Measurements from ENCODE around the gene SLC7A5.

The SLC7A5 gene

GRCh38 chr16:87847785-87848675 lies 21.3 kb downstream of the SLC7A5 start:
- FAIRE-seq (no peak), DNase-seq (ENCODE audit: insufficient read length, low spot score) (no peak)
- TF ChIP-seq POLR2A (IDR thresholded peaks at IDR 0.05; ENCODE audit: low read depth, low read length) = no peak

GRCh38 chr16:87847467-87847784 lies 21.9 kb downstream of the SLC7A5 start:
- FAIRE-seq (no peak), DNase-seq (ENCODE audit: insufficient read length, low spot score) (no peak)
- TF ChIP-seq POLR2A (IDR thresholded peaks at IDR 0.05; ENCODE audit: low read depth, low read length) = no peak

- TF ChIP-seq POLR2A (IDR thresholded peaks at IDR 0.05; ENCODE audit: low read depth, low read length) = no peak
- FAIRE-seq (no peak), DNase-seq (ENCODE audit: insufficient read length, low spot score) (no peak)
Measured at GRCh38 chr16:87846705-87847466, 22.4 kb downstream of the SLC7A5 start.

- no peak for TF ChIP-seq POLR2A (IDR thresholded peaks at IDR 0.05; ENCODE audit: low read depth, low read length)
- no peak for DNase-seq (ENCODE audit: insufficient read length, low spot score)
Measured at GRCh38 chr16:87845807-87846619, 23.3 kb downstream of the SLC7A5 start.

GRCh38 chr16:87845213-87845612 lies 24.1 kb downstream of the SLC7A5 start:
- DNase-seq (ENCODE audit: insufficient read length, low spot score) (no peak), FAIRE-seq (no peak)
- no peak for TF ChIP-seq POLR2A (IDR thresholded peaks at IDR 0.05; ENCODE audit: low read depth, low read length)

More at GRCh38 chr16:87845807-87846619, 23.3 kb downstream of the SLC7A5 start:
- FAIRE-seq = no peak

GRCh38 chr16:87844809-87845208 lies 24.5 kb downstream of the SLC7A5 start:
- no peak for FAIRE-seq
- no peak for DNase-seq (ENCODE audit: insufficient read length, low spot score)
- no peak for TF ChIP-seq POLR2A (IDR thresholded peaks at IDR 0.05; ENCODE audit: low read depth, low read length)

- no peak for TF ChIP-seq POLR2A (IDR thresholded peaks at IDR 0.05; ENCODE audit: low read depth, low read length)
- DNase-seq (ENCODE audit: insufficient read length, low spot score) (no peak), FAIRE-seq (no peak)
Measured at GRCh38 chr16:87844120-87844733, 25.1 kb downstream of the SLC7A5 start.

- no peak for TF ChIP-seq POLR2A (IDR thresholded peaks at IDR 0.05; ENCODE audit: low read depth, low read length)
- DNase-seq (ENCODE audit: insufficient read length, low spot score) (no peak), FAIRE-seq (no peak)
Measured at GRCh38 chr16:87843678-87844105, 25.6 kb downstream of the SLC7A5 start.

- no peak for FAIRE-seq
- no peak for DNase-seq (ENCODE audit: insufficient read length, low spot score)
- no peak for TF ChIP-seq POLR2A (IDR thresholded peaks at IDR 0.05; ENCODE audit: low read depth, low read length)
Measured at GRCh38 chr16:87842209-87842869, 27.0 kb downstream of the SLC7A5 start.

- no peak for FAIRE-seq
- no peak for DNase-seq (ENCODE audit: insufficient read length, low spot score)
- no peak for TF ChIP-seq POLR2A (IDR thresholded peaks at IDR 0.05; ENCODE audit: low read depth, low read length)
Measured at GRCh38 chr16:87841340-87842208, 27.7 kb downstream of the SLC7A5 start.

GRCh38 chr16:87840271-87840978 lies 28.9 kb downstream of the SLC7A5 start:
- DNase-seq (ENCODE audit: insufficient read length, low spot score) (no peak), FAIRE-seq (no peak)
- no peak for TF ChIP-seq POLR2A (IDR thresholded peaks at IDR 0.05; ENCODE audit: low read depth, low read length)

Measured in H54 (cell line).